Measurements from ENCODE around the gene PDF. TPM values are rescaled to one million over a fixed set of nuclear protein-coding genes. Genes with fewer than 3 reads are reported as not detected.

PDF gene
- total RNA-seq, 2 donors from 2014 or later, result 4.1 to 4.3 TPM

GRCh38 chr16:69318177-69318910 lies 12.0 kb downstream of the PDF start:
- Mint-ChIP-seq H3K36me3 (ENCODE audit: low read depth) (peaks cover 3% of the 10 kb centered on the region), H3K4me3 (no peak overlapping the region), H3K27me3 (no peaks in the 10 kb centered on the region), H3K4me1 (peaks cover 14% of the 10 kb centered on the region), H3K27ac (peak overlapping the region; percentile 2)
- ATAC-seq, result no peak
- no peaks in the 10 kb centered on the region for H3K9me3 ChIP-seq (ENCODE audit: control insufficient read depth, low read length, poor library complexity, severe bottlenecking)
- DNase-seq, result no peak

- no peak overlapping the region for H3K4me3 Mint-ChIP-seq
- no peak for ATAC-seq
- H3K27ac Mint-ChIP-seq, result peak overlapping the region; percentile 27
- H3K27me3 Mint-ChIP-seq, result no peaks in the 10 kb centered on the region
- peaks cover 19% of the 10 kb centered on the region for H3K4me1 Mint-ChIP-seq
- H3K36me3 Mint-ChIP-seq (ENCODE audit: low read depth), result peaks cover 8% of the 10 kb centered on the region
- no peaks in the 10 kb centered on the region for H3K9me3 ChIP-seq (ENCODE audit: control insufficient read depth, low read length, poor library complexity, severe bottlenecking)
- DNase-seq, result no peak
Observed at GRCh38 chr16:69316595-69317034, 13.8 kb downstream of the PDF start.

GRCh38 chr16:69315486-69316311 lies 14.7 kb downstream of the PDF start:
- Mint-ChIP-seq H3K4me1 (peaks cover 15% of the 10 kb centered on the region), H3K4me3 (no peak overlapping the region), H3K36me3 (ENCODE audit: low read depth) (peaks cover 8% of the 10 kb centered on the region), H3K27me3 (no peaks in the 10 kb centered on the region), H3K27ac (peak overlapping the region; percentile 27)
- H3K9me3 ChIP-seq (ENCODE audit: control insufficient read depth, low read length, poor library complexity, severe bottlenecking), result no peaks in the 10 kb centered on the region
- DNase-seq, result no peak
- ATAC-seq, result no peak

DNA sequence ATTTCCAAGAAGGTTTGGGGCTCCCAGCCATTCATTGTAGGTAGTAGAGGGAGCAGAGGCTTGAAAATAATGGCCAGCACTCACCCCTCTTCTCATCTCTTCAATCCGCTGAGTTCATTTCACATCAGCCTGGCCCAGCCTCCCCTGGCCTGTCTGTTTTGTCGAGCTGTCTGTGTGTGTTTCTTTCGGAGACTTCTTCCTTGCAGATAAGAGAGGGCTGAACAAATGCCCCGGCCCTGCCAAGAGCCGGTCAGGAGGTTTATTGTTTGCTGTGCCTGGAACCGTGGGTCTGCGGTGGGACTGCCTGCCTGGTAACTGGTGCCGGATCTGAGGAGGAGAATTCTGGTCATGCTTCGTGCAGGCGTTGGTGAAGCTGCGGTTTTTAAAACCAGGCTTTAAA lies 15.9 kb downstream of the PDF start:
- H3K4me3 Mint-ChIP-seq, result no peak overlapping the region
- H3K36me3 Mint-ChIP-seq (ENCODE audit: low read depth), result peaks cover 7% of the 10 kb centered on the region
- H3K9me3 ChIP-seq (ENCODE audit: control insufficient read depth, low read length, poor library complexity, severe bottlenecking), result no peaks in the 10 kb centered on the region
- H3K27me3 Mint-ChIP-seq, result no peaks in the 10 kb centered on the region
- peaks cover 19% of the 10 kb centered on the region for H3K4me1 Mint-ChIP-seq
- H3K27ac Mint-ChIP-seq, result no peak overlapping the region
- DNase-seq (no peak), ATAC-seq (no peak)

DNA sequence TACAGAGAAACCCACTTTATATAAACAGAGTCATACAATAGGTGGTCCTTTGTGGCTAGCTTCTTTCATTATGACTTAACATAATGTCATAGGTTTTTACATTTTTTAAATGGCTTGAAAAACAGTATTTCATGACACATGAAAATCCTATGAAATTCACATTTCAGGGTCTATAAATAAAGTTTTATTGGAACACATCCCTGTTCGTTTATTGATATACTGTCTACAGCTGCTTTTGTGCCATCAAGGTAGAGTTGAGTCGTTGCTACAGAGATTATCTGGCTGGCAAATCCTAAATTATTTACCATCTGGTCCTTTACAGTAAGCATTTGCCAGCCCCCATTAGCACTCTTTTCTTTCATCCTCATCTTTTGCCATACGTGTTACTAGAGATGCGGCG lies 16.9 kb downstream of the PDF start:
- ATAC-seq (no peak), DNase-seq (no peak)
- H3K36me3 Mint-ChIP-seq (ENCODE audit: low read depth), result peaks cover 6% of the 10 kb centered on the region
- peak overlapping the region; percentile 70 for H3K4me3 Mint-ChIP-seq
- H3K27ac Mint-ChIP-seq, result no peak overlapping the region
- H3K9me3 ChIP-seq (ENCODE audit: control insufficient read depth, low read length, poor library complexity, severe bottlenecking), result no peaks in the 10 kb centered on the region
- no peaks in the 10 kb centered on the region for H3K27me3 Mint-ChIP-seq
- H3K4me1 Mint-ChIP-seq, result peaks cover 19% of the 10 kb centered on the region

DNA sequence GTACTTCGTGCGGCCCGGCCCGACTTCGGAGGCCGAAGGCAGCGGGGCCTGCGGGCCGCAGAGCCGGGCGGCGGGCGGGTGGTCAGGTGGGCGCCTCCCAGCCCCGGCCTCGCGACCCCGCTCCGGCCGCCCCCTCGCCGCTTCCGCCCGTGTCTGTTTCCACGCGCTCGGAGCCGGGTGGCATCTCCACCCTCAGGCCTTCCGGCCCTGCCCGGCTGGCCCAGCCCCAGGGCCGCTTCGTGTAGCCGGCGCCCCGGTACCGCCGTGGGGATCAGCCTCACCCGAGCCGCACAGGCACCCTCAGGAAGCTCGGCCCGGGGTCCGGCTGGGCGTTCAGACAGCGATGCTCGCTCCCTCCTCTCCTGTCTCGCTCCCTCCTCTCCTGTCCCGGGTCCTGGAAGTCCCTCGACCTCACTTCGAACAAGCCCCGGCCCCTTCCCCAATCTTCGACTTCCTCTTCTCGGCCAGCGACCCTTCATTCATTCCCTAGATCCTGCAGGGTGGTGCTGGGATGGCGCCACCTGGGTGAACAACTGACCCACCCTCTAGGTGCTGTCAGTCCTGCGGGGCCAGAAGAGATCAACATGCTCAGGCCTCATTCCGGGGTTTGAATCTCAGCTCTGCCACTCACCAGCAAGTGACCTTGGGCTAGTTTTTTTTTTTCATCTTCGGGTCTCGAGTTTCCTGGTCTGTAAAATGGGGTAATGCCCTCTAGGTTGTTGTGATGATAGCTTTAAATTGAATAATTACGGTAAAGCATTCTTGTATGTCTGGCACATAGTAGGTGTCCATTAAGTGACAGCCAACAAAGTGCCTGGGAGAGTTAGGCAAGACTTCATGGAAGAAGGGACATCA lies 18.6 kb downstream of the PDF start:
- Mint-ChIP-seq H3K27ac (peak overlapping the region; percentile 98), H3K4me3 (peak overlapping the region; percentile 99), H3K27me3 (no peaks in the 10 kb centered on the region), H3K4me1 (peaks cover 22% of the 10 kb centered on the region), H3K36me3 (ENCODE audit: low read depth) (peaks cover 6% of the 10 kb centered on the region)
- no peaks in the 10 kb centered on the region for H3K9me3 ChIP-seq (ENCODE audit: control insufficient read depth, low read length, poor library complexity, severe bottlenecking)
- ATAC-seq (peak; percentile 37), DNase-seq (peak in 2 of 3 donors; percentile 21 to 31)

DNA sequence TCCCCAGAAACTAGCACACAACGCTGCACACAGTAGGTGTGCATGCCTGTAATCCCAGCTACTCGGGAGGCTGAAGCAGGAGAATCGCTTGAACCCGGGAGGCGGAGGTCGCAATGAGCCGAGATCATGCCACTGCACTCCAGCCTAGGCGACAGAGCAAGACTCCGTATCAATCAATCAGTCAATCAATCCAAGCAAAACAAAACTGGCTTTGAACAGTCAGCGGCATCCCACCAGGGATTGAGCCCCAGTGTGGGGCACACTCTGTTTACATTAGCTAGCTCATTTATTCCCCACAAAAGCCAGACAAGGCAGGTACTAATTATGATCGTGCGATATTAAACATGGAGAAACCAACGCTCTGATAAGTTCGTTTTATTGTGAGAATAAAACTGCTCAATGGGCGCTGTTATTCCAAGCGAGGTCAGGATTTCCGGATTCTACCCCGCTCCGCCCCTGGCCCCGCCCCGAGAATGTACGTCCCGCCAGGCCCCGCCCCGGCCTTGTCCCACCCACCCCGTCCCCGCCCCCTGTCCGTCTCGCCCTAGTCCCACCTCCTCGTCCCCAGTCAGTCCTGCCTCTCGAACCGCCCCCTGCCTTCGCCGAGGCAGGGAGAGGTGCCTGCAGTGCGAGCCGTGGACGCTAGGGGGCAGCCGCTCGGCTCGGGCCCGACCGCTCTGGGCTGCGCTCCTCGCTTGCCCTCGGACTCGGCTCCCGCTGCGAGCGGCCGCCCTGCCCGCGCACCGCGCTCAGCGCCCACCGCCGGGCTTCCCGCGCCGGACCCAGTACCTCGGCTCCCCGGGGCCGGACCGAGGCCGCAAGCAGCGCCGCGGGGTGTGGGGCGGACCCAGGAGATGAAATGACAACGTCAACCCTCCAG lies 19.5 kb downstream of the PDF start, which contains the start of gene VPS4A:
Gene VPS4A (plus strand): TSS at position 698 of the 880 bp plus-strand sequence. CDS start 162 bp downstream, at position 860.
- peak within 1 kb of the TSS; percentile 98 for H3K27ac Mint-ChIP-seq
- peak; percentile 97 to 100 (median 98) for DNase-seq
- H3K36me3 Mint-ChIP-seq (ENCODE audit: low read depth), result peaks cover 6% of the 10 kb centered on the region
- H3K27me3 Mint-ChIP-seq, result no peaks in the 10 kb centered on the region
- H3K4me1 Mint-ChIP-seq, result peaks cover 22% of the 10 kb centered on the region
- H3K9me3 ChIP-seq (ENCODE audit: control insufficient read depth, low read length, poor library complexity, severe bottlenecking), result no peaks in the 10 kb centered on the region
- peak; percentile 98 for ATAC-seq
- H3K4me3 Mint-ChIP-seq, result peak within 1 kb of the TSS; percentile 99

- no peak for ATAC-seq
- H3K36me3 Mint-ChIP-seq (ENCODE audit: low read depth), result peaks cover 6% of the 10 kb centered on the region
- H3K4me1 Mint-ChIP-seq, result peaks cover 19% of the 10 kb centered on the region
- H3K27ac Mint-ChIP-seq, result no peak overlapping the region
- no peaks in the 10 kb centered on the region for H3K9me3 ChIP-seq (ENCODE audit: control insufficient read depth, low read length, poor library complexity, severe bottlenecking)
- DNase-seq, result no peak
- H3K4me3 Mint-ChIP-seq, result no peak overlapping the region
- H3K27me3 Mint-ChIP-seq, result no peaks in the 10 kb centered on the region
Observed at GRCh38 chr16:69309316-69309715, 21.1 kb downstream of the PDF start.

DNA sequence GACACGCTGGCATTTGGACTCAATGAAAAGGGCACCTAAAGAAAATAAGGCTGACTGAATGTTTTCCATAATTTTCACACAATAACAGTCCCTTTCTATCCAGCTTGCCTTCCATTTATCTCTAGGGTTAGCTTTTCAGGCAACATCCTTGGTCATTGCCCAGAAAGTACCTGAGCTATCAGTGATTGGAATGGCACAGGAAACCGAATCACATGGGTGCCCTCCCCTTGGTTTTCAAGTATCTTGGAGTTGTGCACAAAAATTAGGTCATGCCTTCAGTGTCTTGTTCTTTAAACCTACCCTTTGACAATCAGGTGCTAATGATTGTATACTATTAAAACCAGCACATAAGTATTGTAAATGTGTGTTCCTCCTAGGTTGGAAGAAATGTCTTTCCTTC lies 22.5 kb downstream of the PDF start:
- H3K4me1 Mint-ChIP-seq, result peaks cover 14% of the 10 kb centered on the region
- H3K36me3 Mint-ChIP-seq (ENCODE audit: low read depth), result peaks cover 6% of the 10 kb centered on the region
- H3K9me3 ChIP-seq (ENCODE audit: control insufficient read depth, low read length, poor library complexity, severe bottlenecking), result no peaks in the 10 kb centered on the region
- no peaks in the 10 kb centered on the region for H3K27me3 Mint-ChIP-seq
- no peak overlapping the region for H3K4me3 Mint-ChIP-seq
- no peak for DNase-seq
- H3K27ac Mint-ChIP-seq, result no peak overlapping the region
- ATAC-seq, result no peak

GRCh38 chr16:69307091-69307490 lies 23.3 kb downstream of the PDF start:
- Mint-ChIP-seq H3K4me3 (no peak overlapping the region), H3K27ac (no peak overlapping the region), H3K27me3 (no peaks in the 10 kb centered on the region), H3K36me3 (ENCODE audit: low read depth) (peaks cover 4% of the 10 kb centered on the region), H3K4me1 (peaks cover 11% of the 10 kb centered on the region)
- DNase-seq, result no peak
- no peak for ATAC-seq
- no peaks in the 10 kb centered on the region for H3K9me3 ChIP-seq (ENCODE audit: control insufficient read depth, low read length, poor library complexity, severe bottlenecking)

GRCh38 chr16:69306031-69306430 lies 24.4 kb downstream of the PDF start:
- no peak for ATAC-seq
- Mint-ChIP-seq H3K27ac (no peak overlapping the region), H3K4me3 (no peak overlapping the region), H3K36me3 (ENCODE audit: low read depth) (peaks cover 2% of the 10 kb centered on the region), H3K4me1 (peaks cover 7% of the 10 kb centered on the region), H3K27me3 (no peaks in the 10 kb centered on the region)
- no peaks in the 10 kb centered on the region for H3K9me3 ChIP-seq (ENCODE audit: control insufficient read depth, low read length, poor library complexity, severe bottlenecking)
- DNase-seq, result no peak

DNA sequence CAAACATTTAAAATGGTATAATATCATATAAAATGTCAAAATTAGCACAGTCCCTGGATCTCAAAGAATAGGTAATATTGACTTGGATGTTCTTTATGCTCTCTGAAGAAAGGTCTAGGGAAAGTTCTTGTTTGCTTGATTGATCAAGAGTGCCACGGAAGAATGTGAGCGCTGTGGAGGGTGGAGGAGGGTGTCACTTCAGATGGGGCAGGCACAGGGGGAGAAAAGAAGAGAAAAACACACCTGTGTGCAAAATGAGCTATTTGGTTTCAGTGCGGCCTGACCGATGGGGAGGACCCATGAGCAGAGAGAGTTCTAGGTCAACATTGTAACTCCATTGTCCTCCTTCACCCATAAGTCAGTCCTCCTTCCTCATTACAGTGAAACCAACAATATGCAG lies 28.1 kb downstream of the PDF start:
- Mint-ChIP-seq H3K4me3 (no peak overlapping the region), H3K36me3 (ENCODE audit: low read depth) (peaks cover 4% of the 10 kb centered on the region), H3K27ac (no peak overlapping the region), H3K4me1 (peaks cover 2% of the 10 kb centered on the region), H3K27me3 (no peaks in the 10 kb centered on the region)
- no peak for ATAC-seq
- no peak for DNase-seq
- H3K9me3 ChIP-seq (ENCODE audit: control insufficient read depth, low read length, poor library complexity, severe bottlenecking), result no peaks in the 10 kb centered on the region
